Uterus (tissue), 2 donors: ENCODE data around the gene KIAA1217.

ENCODE experiments used
- CTCF ChIP-seq, 4 experiments: fragments of 200-600 bp in 2 of 4; fragments of 450-650 bp in 2 of 4; sonication (generic) in 2 of 4; IDR thresholded peaks; one replicate each; pipeline ENCODE4 v1.5.1; 2016 to 2019; ENCODE audit warnings: antibody characterized with exemption in 4 of 4, mild to moderate bottlenecking in 2 of 4, moderate library complexity in 1 of 4
- POLR2A ChIP-seq, 2 donors: fragments of 450-650 bp; IDR thresholded peaks; one replicate each; pipeline ENCODE4 v1.6.1; 2016; ENCODE audit warnings: antibody characterized with exemption in 2 of 2, mild to moderate bottlenecking in 1 of 2, moderate library complexity in 1 of 2

GRCh38 chr10:24352399-24352798, 143.5 kb downstream of the KIAA1217 start:
- no peak for TF ChIP-seq CTCF (IDR thresholded peaks at IDR 0.05)
- TF ChIP-seq POLR2A (IDR thresholded peaks at IDR 0.05), result no peak
